GM12873 (cell line): ENCODE data around the gene TPD52L2.

Experiments used
- TF ChIP-seq, protein P1 (sequence below): IDR thresholded peaks from 2 replicates; pipeline ENCODE4 v1.5.1; 2012; ENCODE audit warnings: low read depth, mild to moderate bottlenecking, moderate library complexity, low read length, control low read depth; ENCODE audit not compliant: insufficient read depth; ENCODE audit errors: missing control alignments

TPD52L2 gene

DNA sequence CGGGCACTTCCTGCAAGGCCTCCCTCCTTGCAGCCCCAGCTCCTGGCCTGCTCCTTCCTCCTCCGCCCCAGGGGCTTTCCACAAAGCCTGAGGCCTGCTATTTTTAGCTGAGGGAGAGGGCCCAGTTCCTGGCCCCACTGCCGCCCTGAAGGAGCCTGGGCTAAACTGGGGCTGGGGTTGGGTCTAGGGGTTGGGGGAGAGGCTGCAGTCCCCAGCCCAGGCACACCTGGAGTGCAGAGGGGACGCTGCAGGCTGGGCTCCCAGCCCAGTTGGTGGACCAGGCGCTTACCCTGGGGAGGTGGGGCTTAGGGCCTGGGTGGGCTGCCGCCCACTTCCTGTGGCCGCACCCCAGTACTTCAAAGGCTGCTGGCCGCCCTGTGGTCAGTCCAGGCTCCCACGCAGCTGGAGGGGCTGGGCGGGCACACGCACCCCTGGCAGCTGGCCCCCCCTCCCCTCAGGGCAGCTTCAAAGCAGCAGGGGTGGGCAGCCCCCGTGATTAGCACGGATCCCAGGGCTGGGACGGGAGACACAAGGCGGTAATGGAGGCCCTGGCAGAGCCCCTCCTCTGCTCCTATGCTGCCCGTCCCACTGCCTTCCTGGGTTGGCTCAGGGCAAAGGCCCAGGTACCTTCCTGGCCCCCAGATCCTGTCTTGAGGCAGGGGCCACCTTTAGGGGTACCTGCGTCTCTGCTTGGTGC, 10.9 kb upstream of the TPD52L2 start:
- TF ChIP-seq, protein P1, sequence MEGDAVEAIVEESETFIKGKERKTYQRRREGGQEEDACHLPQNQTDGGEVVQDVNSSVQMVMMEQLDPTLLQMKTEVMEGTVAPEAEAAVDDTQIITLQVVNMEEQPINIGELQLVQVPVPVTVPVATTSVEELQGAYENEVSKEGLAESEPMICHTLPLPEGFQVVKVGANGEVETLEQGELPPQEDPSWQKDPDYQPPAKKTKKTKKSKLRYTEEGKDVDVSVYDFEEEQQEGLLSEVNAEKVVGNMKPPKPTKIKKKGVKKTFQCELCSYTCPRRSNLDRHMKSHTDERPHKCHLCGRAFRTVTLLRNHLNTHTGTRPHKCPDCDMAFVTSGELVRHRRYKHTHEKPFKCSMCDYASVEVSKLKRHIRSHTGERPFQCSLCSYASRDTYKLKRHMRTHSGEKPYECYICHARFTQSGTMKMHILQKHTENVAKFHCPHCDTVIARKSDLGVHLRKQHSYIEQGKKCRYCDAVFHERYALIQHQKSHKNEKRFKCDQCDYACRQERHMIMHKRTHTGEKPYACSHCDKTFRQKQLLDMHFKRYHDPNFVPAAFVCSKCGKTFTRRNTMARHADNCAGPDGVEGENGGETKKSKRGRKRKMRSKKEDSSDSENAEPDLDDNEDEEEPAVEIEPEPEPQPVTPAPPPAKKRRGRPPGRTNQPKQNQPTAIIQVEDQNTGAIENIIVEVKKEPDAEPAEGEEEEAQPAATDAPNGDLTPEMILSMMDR = no peak

DNA sequence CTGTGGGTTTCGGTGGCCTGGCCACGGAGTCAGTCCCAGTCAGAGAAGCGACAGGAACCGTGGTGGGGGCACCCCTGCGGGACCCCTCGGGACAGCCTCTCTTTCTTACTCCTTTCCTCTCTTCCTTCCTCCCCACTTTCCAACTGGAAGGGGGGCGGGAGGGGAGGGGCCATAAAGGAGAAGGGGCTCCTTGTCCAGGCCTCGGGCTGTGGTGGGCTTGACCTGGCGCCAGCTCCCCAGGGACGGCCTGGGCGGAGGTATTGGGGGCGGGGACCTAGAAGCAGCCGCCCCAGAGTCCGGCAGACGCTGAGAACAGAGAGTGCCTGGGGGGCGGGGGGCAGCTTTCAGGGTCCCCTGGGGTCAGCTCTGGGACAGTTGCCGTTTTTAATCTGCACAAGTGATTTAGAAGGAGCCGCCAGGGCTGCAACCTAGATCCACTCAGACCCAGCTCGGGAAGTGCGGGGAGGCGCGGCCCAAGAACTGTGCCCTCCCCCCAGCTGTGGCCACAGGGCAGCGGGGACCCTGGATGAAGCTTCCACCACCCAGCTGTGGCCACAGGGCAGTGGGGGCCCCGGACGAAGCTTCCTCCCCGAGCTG, 10.2 kb upstream of the TPD52L2 start:
- TF ChIP-seq, protein P1 = no peak

DNA sequence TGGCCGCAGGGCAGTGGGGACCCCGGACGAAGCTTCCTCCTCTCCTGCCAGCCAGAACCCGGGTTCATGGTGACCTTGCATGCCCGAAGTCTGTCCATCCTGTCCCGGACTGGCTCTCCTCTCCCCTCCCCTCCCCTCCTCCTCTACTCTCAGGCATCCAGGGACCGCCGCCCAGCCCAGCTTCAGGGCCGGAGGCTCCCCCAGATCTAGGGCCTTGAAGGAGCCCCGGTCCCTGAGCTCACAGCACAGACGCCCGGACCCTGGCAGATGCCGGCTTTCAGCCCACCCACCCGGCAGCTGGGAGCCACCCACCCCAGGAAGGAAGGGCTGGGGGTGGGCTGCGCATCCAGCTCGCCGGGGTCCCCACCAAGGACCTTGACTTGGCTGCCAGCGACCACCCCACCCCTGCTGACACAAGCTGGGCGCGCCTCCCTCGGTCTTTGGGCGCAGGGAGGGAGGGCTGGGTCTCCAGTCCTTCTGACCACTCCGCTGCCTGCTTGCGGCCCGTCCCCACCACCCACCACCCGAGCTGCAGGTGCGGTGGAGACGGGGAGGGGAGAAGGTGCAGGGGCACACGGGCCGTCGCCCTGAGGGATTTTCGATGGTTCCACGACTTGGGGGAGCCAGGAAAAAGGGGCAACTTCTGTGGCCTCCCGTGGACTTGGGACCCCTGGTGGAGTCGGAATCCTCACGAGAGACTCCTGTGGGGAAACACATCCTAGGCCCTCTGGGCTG, 9.5 kb upstream of the TPD52L2 start:
- TF ChIP-seq, protein P1 = no peak

DNA sequence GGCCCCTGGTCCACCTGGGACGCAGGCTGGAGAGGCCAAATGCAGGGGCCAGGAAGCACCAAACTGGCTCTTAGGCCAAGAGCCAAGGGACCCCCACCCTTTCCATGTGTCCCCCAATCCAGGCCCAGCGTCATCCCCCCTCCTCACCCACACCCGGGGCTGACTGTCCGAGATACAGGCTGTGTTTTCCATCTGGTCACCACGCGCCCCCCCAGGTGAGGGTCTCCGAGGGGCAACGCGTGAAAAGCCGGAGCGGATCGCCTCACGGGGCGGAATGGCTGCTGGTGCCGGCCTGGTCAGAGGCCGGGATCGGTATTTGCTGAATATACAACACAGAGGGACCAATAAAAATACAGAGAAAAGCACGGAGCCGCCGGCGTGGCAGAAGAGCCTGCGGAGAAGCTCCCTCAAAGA, 9.0 kb upstream of the TPD52L2 start:
- TF ChIP-seq, protein P1 = no peak

DNA sequence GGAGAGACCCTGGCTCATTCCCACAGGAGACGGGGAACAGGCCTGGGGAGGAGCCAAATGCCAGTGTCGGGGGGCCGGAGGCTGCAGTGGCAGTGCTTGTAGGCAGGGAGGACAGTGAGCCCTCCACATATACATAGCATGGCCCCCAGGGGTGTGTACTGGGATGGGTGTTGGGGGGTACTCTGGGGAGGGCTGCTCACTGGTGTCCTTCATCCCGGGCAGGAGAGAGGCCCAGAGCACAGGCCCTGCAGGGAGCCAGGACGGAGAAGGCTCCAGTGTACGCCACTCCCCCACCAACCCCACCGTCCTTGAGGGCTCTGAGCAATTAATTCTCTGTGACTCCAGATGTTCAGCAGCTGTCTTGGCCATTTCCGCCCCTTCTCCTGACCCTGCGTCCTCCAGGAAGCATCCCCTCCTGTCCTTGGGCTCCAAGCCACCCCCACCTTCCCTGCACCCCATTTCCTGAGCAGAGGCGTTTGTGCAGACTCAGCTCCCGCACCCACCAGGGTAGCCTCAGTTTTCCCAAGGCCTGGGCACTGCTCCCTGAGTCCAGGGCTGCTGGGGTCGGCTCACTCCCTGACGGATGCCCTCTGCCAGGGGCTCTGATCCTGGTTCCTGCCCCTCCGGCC, 7.2 kb upstream of the TPD52L2 start:
- TF ChIP-seq, protein P1 = no peak

DNA sequence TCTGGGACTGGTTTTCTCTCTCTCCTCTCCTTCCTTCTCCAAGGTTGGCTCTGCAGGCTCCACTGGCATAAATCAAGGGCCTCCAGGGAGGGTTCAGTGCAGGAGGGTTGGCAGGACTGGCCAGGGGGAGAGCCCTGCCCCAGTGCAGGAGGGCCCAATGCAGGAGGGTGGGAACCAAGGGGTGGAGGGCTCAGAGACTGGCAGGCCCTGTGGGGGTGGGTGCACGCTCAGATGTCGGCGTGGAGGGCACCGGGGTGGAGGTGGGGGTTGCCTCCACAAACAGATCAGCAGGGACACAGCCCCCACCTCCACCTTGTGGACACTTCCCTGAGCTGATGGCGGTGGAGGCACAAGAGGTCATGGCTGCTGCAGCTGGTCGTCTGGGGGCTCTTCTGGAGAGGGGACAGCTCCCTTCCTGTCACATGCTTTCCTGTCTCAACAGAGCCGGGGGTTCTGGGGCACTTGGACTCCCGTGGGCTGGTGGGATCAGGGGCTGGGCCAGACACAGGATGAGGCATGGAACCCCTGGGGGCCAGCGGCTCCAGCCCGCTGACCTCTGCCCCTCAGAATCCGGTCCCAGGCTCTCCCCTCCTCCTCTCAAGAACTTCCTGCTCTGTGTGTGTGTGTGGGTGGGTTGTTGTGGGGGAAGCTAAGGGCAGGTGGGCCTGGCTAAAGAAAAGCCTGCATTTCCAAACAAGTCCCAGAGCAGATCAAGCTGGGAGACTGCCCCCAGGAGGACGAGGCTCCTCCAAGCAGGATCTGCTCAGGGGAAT, 6.5 kb upstream of the TPD52L2 start:
- TF ChIP-seq, protein P1 = no peak
